OCI-LY7 (cell line): ENCODE data around the gene HTD2. TPM values are rescaled to one million over a fixed set of nuclear protein-coding genes. Genes with fewer than 3 reads are reported as not detected.

Experiments
- BruUV-seq: library from RNA; stranded (reverse); fragments of 400-500 nt; replicated peaks from 2 replicates; lab custom pipeline; 2021; lab: Mats Ljungman, UMichigan
- CTCF ChIA-PET: fragments of 300-600 bp; sonication (Branson Sonifier 250); formaldehyde crosslinking; loops from one replicate; lab custom pipeline; 2022; ENCODE audit warnings: antibody characterized with exemption; ENCODE audit not compliant: unreplicated experiment; lab: Charles Lee
- POLR2A ChIA-PET: fragments of 300-600 bp; sonication (Branson Sonifier 250); formaldehyde crosslinking; loops from one replicate; lab custom pipeline; 2022; ENCODE audit warnings: antibody characterized with exemption; lab: Charles Lee
- DNase-seq: peaks from one replicate; pipeline ENCODE4 v3.0.0-alpha.2; 2015; ENCODE audit warnings: low spot score
- H2AFZ ChIP-seq: fragments of 200-600 bp; sonication (generic), shearing (Covaris generic); 2 replicates; pipeline ENCODE4 v1.6.1; 2014; ENCODE audit warnings: mild to moderate bottlenecking, antibody characterized with exemption, low read length, moderate library complexity
- H3K27ac ChIP-seq: fragments of 200-600 bp; sonication (generic); 2 replicates; pipeline ENCODE4 v1.5.1; 2014; ENCODE audit warnings: mixed run types, low read depth, mild to moderate bottlenecking, moderate library complexity, low read length, inconsistent platforms; ENCODE audit not compliant: poor library complexity, severe bottlenecking
- H3K36me3 ChIP-seq: fragments of 200-600 bp; sonication (generic); 2 replicates; pipeline ENCODE4 v1.6.1; 2014; ENCODE audit warnings: mild to moderate bottlenecking, antibody characterized with exemption, low read length, moderate library complexity, mixed read lengths; ENCODE audit not compliant: insufficient read depth
- H3K4me1 ChIP-seq: fragments of 200-600 bp; sonication (generic); 2 replicates; pipeline ENCODE4 v1.5.1; 2014; ENCODE audit warnings: mild to moderate bottlenecking, low read length; ENCODE audit not compliant: insufficient read depth, poor library complexity, severe bottlenecking
- H3K4me2 ChIP-seq: fragments of 200-600 bp; sonication (generic); 2 replicates; pipeline ENCODE4 v1.6.1; 2014; ENCODE audit warnings: mild to moderate bottlenecking, low read length
- H3K4me3 ChIP-seq: fragments of 200-600 bp; sonication (generic); 2 replicates; pipeline ENCODE4 v1.5.1; 2014; ENCODE audit warnings: mild to moderate bottlenecking, low read depth, low read length; ENCODE audit not compliant: poor library complexity, severe bottlenecking
- H3K79me2 ChIP-seq: fragments of 200-600 bp; sonication (generic); 2 replicates; pipeline ENCODE4 v1.6.1; 2016; ENCODE audit warnings: low read depth, mild to moderate bottlenecking, low read length, moderate library complexity, mixed read lengths; ENCODE audit not compliant: insufficient read depth
- H3K9me2 ChIP-seq: fragments of 200-600 bp; sonication (generic); 2 replicates; pipeline ENCODE4 v1.6.1; 2016; ENCODE audit warnings: mild to moderate bottlenecking, low read length, mixed read lengths; ENCODE audit not compliant: insufficient read depth
- H3K9me3 ChIP-seq: fragments of 200-600 bp; sonication (generic); 2 replicates; pipeline ENCODE4 v1.6.1; 2014; ENCODE audit warnings: mild to moderate bottlenecking, mixed run types, low read length, mixed read lengths
- H4K20me1 ChIP-seq: fragments of 200-600 bp; sonication (generic); 2 replicates; pipeline ENCODE4 v1.6.1; 2014; ENCODE audit warnings: mild to moderate bottlenecking, antibody characterized with exemption, low read length, moderate library complexity, mixed read lengths; ENCODE audit not compliant: insufficient read depth
- EZH2phosphoT487 ChIP-seq: fragments of 200-600 bp; sonication (generic); IDR thresholded peaks from 2 replicates; pipeline ENCODE4 v1.6.1; 2018; ENCODE audit warnings: low read depth, borderline replicate concordance, mild to moderate bottlenecking, mixed run types, antibody characterized with exemption, low read length, moderate library complexity, mixed read lengths
- intact Hi-C: fragments of 100-400 bp; cut with micrococcal nuclease; formaldehyde crosslinking; loops from one replicate; pipeline ENCODE4 v1.10.0; 2022; ENCODE audit not compliant: unreplicated experiment
- total RNA-seq, 2 experiments: library from RNA; depleted of rRNA in 1 of 2; stranded (reverse); fragments of >200 nt in 1 of 2; shearing (Covaris generic) in 1 of 2; gene quantifications; 2 replicates each; pipeline ENCODE4 v1.2.3, GENCODE V29; 2014 to 2022
- TF ChIP-seq, protein P1 (sequence below): fragments of 200-600 bp; sonication (generic); conservative IDR thresholded peaks from 2 replicates; pipeline ENCODE4 v1.5.1; 2014; ENCODE audit warnings: mild to moderate bottlenecking, antibody characterized with exemption, low read length, moderate library complexity, mixed read lengths

HTD2 gene
- total RNA-seq, 2 experiments from 2014 or later, result 10.0 to 13.0 TPM

GRCh38 chr3:58325525-58325992, 19.2 kb downstream of the HTD2 start:
- DNase-seq, result no peak
- intact Hi-C loops, result no loop called here
- no peaks in the 10 kb centered on the region for H3K9me3 ChIP-seq
- no TSS peak for BruUV-seq
- H3K79me2 ChIP-seq, result peaks cover 5% of the 10 kb centered on the region; the same call in 1 of the 2 replicates
- TF ChIP-seq, protein P1, sequence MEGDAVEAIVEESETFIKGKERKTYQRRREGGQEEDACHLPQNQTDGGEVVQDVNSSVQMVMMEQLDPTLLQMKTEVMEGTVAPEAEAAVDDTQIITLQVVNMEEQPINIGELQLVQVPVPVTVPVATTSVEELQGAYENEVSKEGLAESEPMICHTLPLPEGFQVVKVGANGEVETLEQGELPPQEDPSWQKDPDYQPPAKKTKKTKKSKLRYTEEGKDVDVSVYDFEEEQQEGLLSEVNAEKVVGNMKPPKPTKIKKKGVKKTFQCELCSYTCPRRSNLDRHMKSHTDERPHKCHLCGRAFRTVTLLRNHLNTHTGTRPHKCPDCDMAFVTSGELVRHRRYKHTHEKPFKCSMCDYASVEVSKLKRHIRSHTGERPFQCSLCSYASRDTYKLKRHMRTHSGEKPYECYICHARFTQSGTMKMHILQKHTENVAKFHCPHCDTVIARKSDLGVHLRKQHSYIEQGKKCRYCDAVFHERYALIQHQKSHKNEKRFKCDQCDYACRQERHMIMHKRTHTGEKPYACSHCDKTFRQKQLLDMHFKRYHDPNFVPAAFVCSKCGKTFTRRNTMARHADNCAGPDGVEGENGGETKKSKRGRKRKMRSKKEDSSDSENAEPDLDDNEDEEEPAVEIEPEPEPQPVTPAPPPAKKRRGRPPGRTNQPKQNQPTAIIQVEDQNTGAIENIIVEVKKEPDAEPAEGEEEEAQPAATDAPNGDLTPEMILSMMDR, result no peak
- H3K36me3 ChIP-seq, result peaks cover 15% of the 10 kb centered on the region
- ChIA-PET POLR2A (interaction anchor here (0.9 to 3.0 kb wide), 5 partner anchors 12 to 98 kb away, joined by 3 to 12 read pairs (median 4); partner anchors contain the start of genes HTD2 and RPP14), CTCF (no interaction called here)
- peaks cover 37% of the 10 kb centered on the region for H3K4me1 ChIP-seq
- H3K9me2 ChIP-seq, result no peaks in the 10 kb centered on the region
- peak overlapping the region; percentile 32; the same call in 1 of the 2 replicates for H3K4me2 ChIP-seq
- H3K27ac ChIP-seq, result no peak overlapping the region
- no peak overlapping the region for H2AFZ ChIP-seq
- H3K4me3 ChIP-seq, result no peak overlapping the region
- peaks cover 4% of the 10 kb centered on the region; the same call in 1 of the 2 replicates for H4K20me1 ChIP-seq

GRCh38 chr3:58326267-58326900, 20.1 kb downstream of the HTD2 start:
- ChIA-PET CTCF (interaction anchor here (0.5 to 0.7 kb wide), 2 partner anchors 20 to 165 kb away, joined by 3 read pairs; partner anchors contain the start of genes HTD2 and RPP14), POLR2A (interaction anchor here (0.9 to 3.0 kb wide), 5 partner anchors 11 to 97 kb away, joined by 3 to 12 read pairs (median 4); no protein-coding TSS in a partner anchor)

More at GRCh38 chr3:58326267-58326900, 20.1 kb downstream of the HTD2 start:
- H2AFZ ChIP-seq, result no peak overlapping the region
- H4K20me1 ChIP-seq, result peaks cover under 1% of the 10 kb centered on the region; the same call in 1 of the 2 replicates
- intact Hi-C loops, result no loop called here
- TF ChIP-seq, protein P1, result no peak
- no peak for TF ChIP-seq EZH2phosphoT487
- peaks cover 42% of the 10 kb centered on the region for H3K4me1 ChIP-seq
- H3K79me2 ChIP-seq, result peaks cover 3% of the 10 kb centered on the region; the same call in 1 of the 2 replicates
- no peaks in the 10 kb centered on the region for H3K9me2 ChIP-seq
- no peak for DNase-seq
- no peak overlapping the region for H3K4me3 ChIP-seq
- no peak overlapping the region for H3K4me2 ChIP-seq
- H3K36me3 ChIP-seq, result peaks cover 7% of the 10 kb centered on the region
- no peak overlapping the region for H3K27ac ChIP-seq
- no TSS peak for BruUV-seq
- no peaks in the 10 kb centered on the region for H3K9me3 ChIP-seq
